ENCODE results near the gene KDM1A. TPM values are rescaled to one million over a fixed set of nuclear protein-coding genes. Genes with fewer than 3 reads are reported as not detected.

KDM1A gene
- polyA plus RNA-seq, 1 experiment: 91.8 TPM

- H3K27me3 ChIP-seq (ENCODE audit: control insufficient read depth, insufficient read depth, low read length): no peaks in the 10 kb centered on the region
- H3K4me3 ChIP-seq (ENCODE audit: low read depth, low read length): no peak overlapping the region
- POLR2A ChIA-PET: no interaction called here
- H3K27ac ChIP-seq (ENCODE audit: low read depth, low read length): no peak overlapping the region
- H3K9me3 ChIP-seq (ENCODE audit: control insufficient read depth, insufficient read depth, low read length): no peaks in the 10 kb centered on the region; the same call in 1 of the 2 replicates
- no peak for DNase-seq (ENCODE audit: low read depth, low spot score)
- CTCF ChIA-PET: interaction anchor here (1.6 to 2.2 kb wide), 2 partner anchors 76 to 161 kb away, joined by 7 read pairs; no protein-coding TSS in a partner anchor
- TF ChIP-seq, protein P1, sequence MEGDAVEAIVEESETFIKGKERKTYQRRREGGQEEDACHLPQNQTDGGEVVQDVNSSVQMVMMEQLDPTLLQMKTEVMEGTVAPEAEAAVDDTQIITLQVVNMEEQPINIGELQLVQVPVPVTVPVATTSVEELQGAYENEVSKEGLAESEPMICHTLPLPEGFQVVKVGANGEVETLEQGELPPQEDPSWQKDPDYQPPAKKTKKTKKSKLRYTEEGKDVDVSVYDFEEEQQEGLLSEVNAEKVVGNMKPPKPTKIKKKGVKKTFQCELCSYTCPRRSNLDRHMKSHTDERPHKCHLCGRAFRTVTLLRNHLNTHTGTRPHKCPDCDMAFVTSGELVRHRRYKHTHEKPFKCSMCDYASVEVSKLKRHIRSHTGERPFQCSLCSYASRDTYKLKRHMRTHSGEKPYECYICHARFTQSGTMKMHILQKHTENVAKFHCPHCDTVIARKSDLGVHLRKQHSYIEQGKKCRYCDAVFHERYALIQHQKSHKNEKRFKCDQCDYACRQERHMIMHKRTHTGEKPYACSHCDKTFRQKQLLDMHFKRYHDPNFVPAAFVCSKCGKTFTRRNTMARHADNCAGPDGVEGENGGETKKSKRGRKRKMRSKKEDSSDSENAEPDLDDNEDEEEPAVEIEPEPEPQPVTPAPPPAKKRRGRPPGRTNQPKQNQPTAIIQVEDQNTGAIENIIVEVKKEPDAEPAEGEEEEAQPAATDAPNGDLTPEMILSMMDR (IDR thresholded peaks at IDR 0.05; ENCODE audit: low read depth, low read length): no peak
These were observed 4.0 kb downstream of the KDM1A start for GRCh38 chr1:23023174-23023845.

GRCh38 chr1:23026568-23026967 lies 7.3 kb downstream of the KDM1A start:
- DNase-seq (ENCODE audit: low read depth, low spot score): no peak
- Histone ChIP-seq H3K9me3 (ENCODE audit: control insufficient read depth, insufficient read depth, low read length) (no peaks in the 10 kb centered on the region), H3K4me3 (ENCODE audit: low read depth, low read length) (no peak overlapping the region), H3K27ac (ENCODE audit: low read depth, low read length) (no peak overlapping the region), H3K27me3 (ENCODE audit: control insufficient read depth, insufficient read depth, low read length) (no peaks in the 10 kb centered on the region)
- TF ChIP-seq, protein P1 (IDR thresholded peaks at IDR 0.05; ENCODE audit: low read depth, low read length): no peak
- ChIA-PET POLR2A (no interaction called here), CTCF (no interaction called here)

DNA sequence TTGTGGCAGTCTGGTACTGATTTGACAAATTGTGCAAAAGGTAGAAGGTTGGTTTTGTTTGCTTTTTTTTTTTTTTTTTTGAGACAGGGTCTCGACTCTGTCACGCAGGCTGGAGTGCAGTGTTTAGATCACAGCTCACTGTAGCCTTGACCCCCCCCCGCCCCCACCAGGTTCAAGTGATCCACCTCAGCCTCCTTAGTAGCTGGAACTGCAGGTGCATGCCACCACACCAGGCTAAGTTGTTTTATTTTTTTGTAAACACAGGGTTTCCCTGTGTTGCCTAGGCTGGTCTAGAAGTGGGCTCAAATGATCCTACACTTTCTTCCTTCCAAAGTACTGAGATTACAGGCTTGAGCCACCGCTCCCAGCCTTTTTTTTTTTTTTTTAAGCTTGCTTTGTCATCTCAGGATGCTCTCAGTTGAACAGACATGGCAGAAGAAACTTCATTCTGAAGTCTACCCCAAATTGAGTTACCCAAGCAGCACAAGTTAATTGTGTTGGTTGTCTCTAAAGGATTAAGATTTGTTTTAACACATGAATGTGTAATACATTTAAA lies 8.2 kb downstream of the KDM1A start:
- DNase-seq (ENCODE audit: low read depth, low spot score): no peak
- ChIA-PET POLR2A (no interaction called here), CTCF (interaction anchor here (0.6 kb wide), 1 partner anchor 424 kb away, joined by 3 read pairs; no protein-coding TSS in a partner anchor)
- H3K9me3 ChIP-seq (ENCODE audit: control insufficient read depth, insufficient read depth, low read length): no peaks in the 10 kb centered on the region
- H3K27me3 ChIP-seq (ENCODE audit: control insufficient read depth, insufficient read depth, low read length): no peaks in the 10 kb centered on the region
- TF ChIP-seq, protein P1 (IDR thresholded peaks at IDR 0.05; ENCODE audit: low read depth, low read length): no peak
- no peak overlapping the region for H3K27ac ChIP-seq (ENCODE audit: low read depth, low read length)
- H3K4me3 ChIP-seq (ENCODE audit: low read depth, low read length): no peak overlapping the region

DNA sequence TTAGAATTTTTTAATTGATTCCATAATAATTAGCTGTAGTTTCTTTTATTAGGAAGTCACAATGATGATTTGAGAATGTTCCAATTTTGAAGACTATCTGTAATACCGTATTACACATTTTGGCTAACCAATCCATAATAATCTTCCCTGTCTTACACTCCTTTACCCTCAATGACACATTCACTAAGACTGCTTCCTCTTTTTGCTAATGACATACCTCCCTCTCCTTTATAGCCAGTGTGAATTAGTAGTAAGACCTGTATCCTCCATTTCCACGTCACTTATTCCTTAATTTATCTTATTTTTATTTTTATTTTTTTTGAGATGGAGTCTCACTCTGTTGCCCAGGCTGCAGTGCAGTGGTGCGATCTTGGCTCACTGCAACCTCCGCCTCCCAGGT lies 10.1 kb downstream of the KDM1A start:
- Histone ChIP-seq H3K4me3 (ENCODE audit: low read depth, low read length) (no peak overlapping the region), H3K27me3 (ENCODE audit: control insufficient read depth, insufficient read depth, low read length) (no peaks in the 10 kb centered on the region), H3K27ac (ENCODE audit: low read depth, low read length) (no peak overlapping the region), H3K9me3 (ENCODE audit: control insufficient read depth, insufficient read depth, low read length) (no peaks in the 10 kb centered on the region)
- no peak for DNase-seq (ENCODE audit: low read depth, low spot score)
- TF ChIP-seq, protein P1 (IDR thresholded peaks at IDR 0.05; ENCODE audit: low read depth, low read length): no peak
- ChIA-PET POLR2A (no interaction called here), CTCF (no interaction called here)

GRCh38 chr1:23035823-23036452 lies 16.7 kb downstream of the KDM1A start:
- no peak overlapping the region for H3K4me3 ChIP-seq (ENCODE audit: low read depth, low read length)
- POLR2A ChIA-PET: no interaction called here
- CTCF ChIA-PET: no interaction called here
- TF ChIP-seq, protein P1 (IDR thresholded peaks at IDR 0.05; ENCODE audit: low read depth, low read length): no peak
- H3K27me3 ChIP-seq (ENCODE audit: control insufficient read depth, insufficient read depth, low read length): no peaks in the 10 kb centered on the region
- no peaks in the 10 kb centered on the region for H3K9me3 ChIP-seq (ENCODE audit: control insufficient read depth, insufficient read depth, low read length)
- no peak overlapping the region for H3K27ac ChIP-seq (ENCODE audit: low read depth, low read length)
- DNase-seq (ENCODE audit: low read depth, low spot score): no peak

All from AG04450 (cell line).